IMR-90 (cell line): ENCODE data around the gene PIP. TPM values are rescaled to one million over a fixed set of nuclear protein-coding genes. Genes with fewer than 3 reads are reported as not detected.

ENCODE experiments used
- ATAC-seq: fragments of 200-7000 bp; cut with Tn5 transposase; 2 replicates; pipeline ENCODE4 v1.9.1; 2020; ENCODE audit warnings: low read depth, mild to moderate bottlenecking, moderate library complexity
- BruUV-seq: library from RNA; stranded (reverse); fragments of 400-500 nt; replicated peaks from 2 replicates; lab custom pipeline; 2021; lab: Mats Ljungman, UMichigan
- CTCF ChIA-PET: fragments of 300-600 bp; formaldehyde crosslinking; extraction: SDS; loops from one replicate; lab custom pipeline; 2021; ENCODE audit warnings: antibody characterized with exemption; lab: Yijun Ruan, JAX
- POLR2A ChIA-PET: fragments of 300-600 bp; sonication (Branson Sonifier 250); formaldehyde crosslinking; loops from one replicate; lab custom pipeline; 2022; ENCODE audit warnings: antibody characterized with exemption; ENCODE audit not compliant: unreplicated experiment; lab: Charles Lee
- DNase-seq: peaks from one replicate; pipeline ENCODE4 v3.0.0; 2013
- H2AFZ ChIP-seq: replicated peaks from 2 replicates; pipeline ENCODE3; 2013; ENCODE audit warnings: low read length, mild to moderate bottlenecking; ENCODE audit not compliant: poor library complexity
- H2AK5ac ChIP-seq: 2 replicates; pipeline ENCODE4 v1.6.1; 2013; ENCODE audit warnings: low read depth, low read length, inconsistent platforms
- H2AK9ac ChIP-seq: replicated peaks from 2 replicates; pipeline ENCODE3; 2013; ENCODE audit warnings: mild to moderate bottlenecking, low read depth, low read length, moderate library complexity; ENCODE audit not compliant: poor library complexity
- H2BK120ac ChIP-seq: 2 replicates; pipeline ENCODE4 v1.6.1; 2013; ENCODE audit warnings: low read depth, low read length, inconsistent platforms
- H2BK15ac ChIP-seq: 3 replicates; pipeline ENCODE4 v1.6.1; 2013; ENCODE audit warnings: low read depth, low read length, inconsistent platforms
- H2BK20ac ChIP-seq: 2 replicates; pipeline ENCODE4 v1.6.1; 2013; ENCODE audit warnings: low read depth, mild to moderate bottlenecking, inconsistent platforms, low read length, moderate library complexity
- H2BK5ac ChIP-seq: 2 replicates; pipeline ENCODE4 v1.6.1; 2013; ENCODE audit warnings: mild to moderate bottlenecking, low read depth, low read length, inconsistent platforms; ENCODE audit not compliant: poor library complexity, severe bottlenecking
- H3K14ac ChIP-seq: replicated peaks from 2 replicates; pipeline ENCODE4 v1.6.1; 2013; ENCODE audit warnings: low read depth, low read length, inconsistent platforms
- H3K18ac ChIP-seq: 2 replicates; pipeline ENCODE4 v1.6.1; 2013; ENCODE audit warnings: low read depth, low read length, control low read depth
- H3K23ac ChIP-seq: 2 replicates; pipeline ENCODE4 v1.6.1; 2013; ENCODE audit warnings: low read depth, low read length, inconsistent platforms
- H3K27ac ChIP-seq: 2 replicates; pipeline ENCODE4 v1.5.1; 2013; ENCODE audit warnings: mild to moderate bottlenecking, control low read depth, low read length; ENCODE audit not compliant: insufficient read depth
- H3K27me3 ChIP-seq: 2 replicates; pipeline ENCODE4 v1.6.1; 2013; ENCODE audit warnings: low read length; ENCODE audit not compliant: control insufficient read depth, insufficient read depth
- H3K36me3 ChIP-seq: 2 replicates; pipeline ENCODE4 v1.6.1; 2013; ENCODE audit warnings: low read length, mixed read lengths; ENCODE audit not compliant: control insufficient read depth, insufficient read depth
- H3K4ac ChIP-seq: 2 replicates; pipeline ENCODE4 v1.6.1; 2013; ENCODE audit warnings: low read depth, low read length, inconsistent platforms
- H3K4me1 ChIP-seq: 2 replicates; pipeline ENCODE4 v1.6.1; 2013; ENCODE audit warnings: low read length, mixed read lengths; ENCODE audit not compliant: control insufficient read depth, insufficient read depth
- H3K4me2 ChIP-seq: 2 replicates; pipeline ENCODE4 v1.6.1; 2013; ENCODE audit warnings: low read depth, mild to moderate bottlenecking, control low read depth, low read length, moderate library complexity
- H3K4me3 ChIP-seq: 2 replicates; pipeline ENCODE4 v1.5.1; 2013; ENCODE audit warnings: low read depth, mild to moderate bottlenecking, control low read depth, low read length, moderate library complexity; ENCODE audit not compliant: insufficient read depth
- H3K56ac ChIP-seq: 2 replicates; pipeline ENCODE4 v1.6.1; 2013; ENCODE audit warnings: low read length, inconsistent platforms; ENCODE audit not compliant: insufficient read depth; ENCODE audit errors: extremely low read depth
- H3K79me1 ChIP-seq, 2 experiments: 2 replicates each; pipeline ENCODE4 v1.6.1; 2013; ENCODE audit warnings: low read length in 2 of 2, inconsistent platforms in 1 of 2, low read depth in 1 of 2
- H3K9ac ChIP-seq: 2 replicates; pipeline ENCODE4 v1.6.1; 2013; ENCODE audit warnings: low read depth, low read length, control low read depth
- H3K9me1 ChIP-seq: 2 replicates; pipeline ENCODE4 v1.6.1; 2013; ENCODE audit warnings: low read length, inconsistent platforms; ENCODE audit not compliant: insufficient read depth
- H3K9me3 ChIP-seq: 2 replicates; pipeline ENCODE4 v1.6.1; 2013; ENCODE audit warnings: low read length; ENCODE audit not compliant: control insufficient read depth, insufficient read depth
- H4K20me1 ChIP-seq: 2 replicates; pipeline ENCODE4 v1.6.1; 2013; ENCODE audit warnings: low read length, inconsistent platforms; ENCODE audit not compliant: insufficient read depth
- H4K5ac ChIP-seq: 2 replicates; pipeline ENCODE4 v1.6.1; 2013; ENCODE audit warnings: mild to moderate bottlenecking, low read depth, low read length, control low read depth
- H4K8ac ChIP-seq, 2 experiments: 2 replicates each; pipeline ENCODE4 v1.6.1; 2013; ENCODE audit warnings: low read depth in 2 of 2, low read length in 2 of 2, control low read depth in 1 of 2, inconsistent platforms in 1 of 2
- H4K91ac ChIP-seq: 2 replicates; pipeline ENCODE4 v1.6.1; 2013; ENCODE audit warnings: low read depth, low read length, inconsistent platforms; ENCODE audit not compliant: insufficient read depth
- BHLHE40 ChIP-seq: fragments of 150-350 bp; IDR thresholded peaks from 2 replicates; pipeline ENCODE4 v1.6.1; 2016; ENCODE audit warnings: mild to moderate bottlenecking, low read depth, low read length
- CEBPB ChIP-seq: IDR thresholded peaks from 2 replicates; pipeline ENCODE4 v1.6.1; 2012; ENCODE audit warnings: low read depth, low read length, improper control_type of control experiment
- CHD1 ChIP-seq: IDR thresholded peaks from 2 replicates; pipeline ENCODE4 v1.6.1; 2012; ENCODE audit warnings: low read depth, low read length, improper control_type of control experiment
- CTCF ChIP-seq: conservative IDR thresholded peaks from 2 replicates; pipeline ENCODE4 v1.5.1; 2012; ENCODE audit warnings: mild to moderate bottlenecking, low read depth, low read length, improper control_type of control experiment
- ELK1 ChIP-seq: fragments of 150-350 bp; IDR thresholded peaks from 2 replicates; pipeline ENCODE4 v1.6.1; 2016; ENCODE audit warnings: low read depth, mild to moderate bottlenecking, low read length, moderate library complexity, borderline replicate concordance
- FOS ChIP-seq: fragments of 150-350 bp; IDR thresholded peaks from 2 replicates; pipeline ENCODE4 v1.6.1; 2016; ENCODE audit warnings: low read depth, low read length
- MAFK ChIP-seq: IDR thresholded peaks from 2 replicates; pipeline ENCODE4 v1.6.1; 2012; ENCODE audit warnings: low read depth, low read length, improper control_type of control experiment
- MAZ ChIP-seq: IDR thresholded peaks from 2 replicates; pipeline ENCODE4 v1.6.1; 2012; ENCODE audit warnings: low read depth, mild to moderate bottlenecking, low read length, improper control_type of control experiment, moderate library complexity, borderline replicate concordance
- MXI1 ChIP-seq: IDR thresholded peaks from 2 replicates; pipeline ENCODE4 v1.6.1; 2012; ENCODE audit warnings: low read depth, mild to moderate bottlenecking, low read length, moderate library complexity, borderline replicate concordance
- NFE2L2 ChIP-seq: fragments of 150-350 bp; IDR thresholded peaks from 2 replicates; pipeline ENCODE4 v1.6.1; 2016; ENCODE audit warnings: low read depth, mild to moderate bottlenecking, low read length
- POLR2A ChIP-seq: IDR thresholded peaks from 2 replicates; pipeline ENCODE4 v1.6.1; 2012; ENCODE audit warnings: mild to moderate bottlenecking, low read depth, low read length
- RAD21 ChIP-seq: IDR thresholded peaks from 2 replicates; pipeline ENCODE4 v1.6.1; 2012; ENCODE audit warnings: low read length, improper control_type of control experiment
- RCOR1 ChIP-seq: IDR thresholded peaks from 2 replicates; pipeline ENCODE4 v1.6.1; 2012; ENCODE audit warnings: mild to moderate bottlenecking, low read length, improper control_type of control experiment; ENCODE audit not compliant: insufficient replicate concordance
- RFX5 ChIP-seq: IDR thresholded peaks from 2 replicates; pipeline ENCODE4 v1.8.0; 2012; ENCODE audit warnings: low read depth, mild to moderate bottlenecking, low read length, moderate library complexity
- SMC3 ChIP-seq: fragments of 150-350 bp; IDR thresholded peaks from 2 replicates; pipeline ENCODE4 v1.6.1; 2016; ENCODE audit warnings: low read depth, mild to moderate bottlenecking, antibody characterized with exemption, low read length, moderate library complexity
- USF2 ChIP-seq: fragments of 150-350 bp; IDR thresholded peaks from 2 replicates; pipeline ENCODE4 v1.6.1; 2017; ENCODE audit warnings: mild to moderate bottlenecking, antibody characterized with exemption, low read length, low read depth
- dilution Hi-C: fragments of 300-500 bp; cut with HindIII; formaldehyde crosslinking; loops from one replicate; pipeline ENCODE4 v1.14.3; 2018; ENCODE audit warnings: low sequenced_read_pairs; ENCODE audit not compliant: unreplicated experiment
- in situ Hi-C: fragments of 300-500 bp; cut with MboI; formaldehyde crosslinking; loops from 3 replicates; pipeline ENCODE4 v1.14.3; 2019; ENCODE audit warnings: low sequenced_read_pairs, inconsistent platforms, mixed read lengths
- intact Hi-C: fragments of 100-400 bp; cut with micrococcal nuclease; formaldehyde crosslinking; loops from 2 replicates; pipeline ENCODE4 v1.10.0; 2022
- polyA plus RNA-seq, 3 experiments: library from polyadenylated mRNA; depleted of rRNA; stranded (reverse); fragments of >200 nt; gene quantifications; 2 replicates each; pipeline ENCODE4 v1.2.3, GENCODE V29; 2012; ENCODE audit warnings: low replicate concordance in 1 of 3
- total RNA-seq: library from RNA; depleted of rRNA; stranded (reverse); fragments of >200 nt; gene quantifications from 2 replicates; pipeline ENCODE4 v1.2.3, GENCODE V29; 2012

Gene PIP
- total and polyA plus RNA-seq, 2 of the 4 experiments (the other 2 are of a cell fraction) = not detected

GRCh38 chr7:143171697-143172096 lies 39.8 kb downstream of the PIP start:
- no peak overlapping the region for H3K56ac ChIP-seq
- POLR2A ChIA-PET = no interaction called here
- H3K4me1 ChIP-seq = no peaks in the 10 kb centered on the region
- no peak overlapping the region for H3K9ac ChIP-seq
- dilution Hi-C loops (no loop called here), intact Hi-C loops (no loop called here), in situ Hi-C loops (no loop called here)
- H3K27me3 ChIP-seq = no peaks in the 10 kb centered on the region
- no peak overlapping the region for H3K18ac ChIP-seq
- H2BK20ac ChIP-seq = no peak overlapping the region
- H3K14ac ChIP-seq = no peak overlapping the region
- no peak overlapping the region for H2BK120ac ChIP-seq
- no peak for DNase-seq
- CTCF ChIA-PET = interaction anchor here (0.7 kb wide), 1 partner anchor 120 kb away, joined by 4 read pairs; the partner anchor contains the start of gene OR6V1
- H3K36me3 ChIP-seq = no peaks in the 10 kb centered on the region
- H4K5ac ChIP-seq = no peak overlapping the region
- H3K4ac ChIP-seq = no peak overlapping the region
- no peak overlapping the region for H3K27ac ChIP-seq
- no peak overlapping the region for H4K91ac ChIP-seq
- H2AK5ac ChIP-seq = no peak overlapping the region
- no peak overlapping the region for H2AFZ ChIP-seq
- no peak overlapping the region for H2BK5ac ChIP-seq
- H3K4me3 ChIP-seq = no peak overlapping the region
- TF ChIP-seq USF2 = no peak
- TF ChIP-seq CEBPB = no peak
- TF ChIP-seq POLR2A = no peak
- no peak for TF ChIP-seq MXI1
- no peak for TF ChIP-seq RAD21
- no peak for TF ChIP-seq BHLHE40
- TF ChIP-seq MAFK = no peak
- no peak for TF ChIP-seq FOS
- TF ChIP-seq CHD1 = no peak
- no peak for TF ChIP-seq RFX5
- no peak for TF ChIP-seq ELK1
- no peak for TF ChIP-seq MAZ
- TF ChIP-seq SMC3 = no peak
- no peak for TF ChIP-seq RCOR1
- no peak for TF ChIP-seq CTCF
- no peak for TF ChIP-seq NFE2L2
- no peak overlapping the region for H4K8ac ChIP-seq
- BruUV-seq = no TSS peak
- H3K79me1 ChIP-seq = no peaks in the 10 kb centered on the region
- no peak for ATAC-seq
- H3K9me1 ChIP-seq = no peaks in the 10 kb centered on the region
- H3K4me2 ChIP-seq = no peak overlapping the region
- no peaks in the 10 kb centered on the region for H3K9me3 ChIP-seq
- H3K23ac ChIP-seq = no peak overlapping the region
- no peak overlapping the region for H2BK15ac ChIP-seq
- no peak overlapping the region for H2AK9ac ChIP-seq
- H4K20me1 ChIP-seq = no peaks in the 10 kb centered on the region
